Activated T-helper 17 cell treated with anti-CD3 and anti-CD28 coated beads, Interleukin-2, amount 50 U/mL, for 72 hours (primary cell): ENCODE results near the gene PRAME. TPM values are rescaled to one million over a fixed set of nuclear protein-coding genes. Genes with fewer than 3 reads are reported as not detected.
"Not testable (repeated sequence)": the region's sequence is repeated elsewhere in the genome, so short reads cannot be mapped to it uniquely, and the experiment has no call there.

Experiments used
- ATAC-seq: fragments of 150-1000 bp; cut with Tn5 transposase; replicated peaks from 2 replicates; pipeline ENCODE4 v1.10.0; 2021; ENCODE audit warnings: mild to moderate bottlenecking, moderate library complexity
- H3K27ac Mint-ChIP-seq: one replicate; pipeline ENCODE4 v1.8.0; 2022; ENCODE audit warnings: mixed read lengths
- H3K27me3 Mint-ChIP-seq: one replicate; pipeline ENCODE4 v1.8.0; 2022; ENCODE audit warnings: mixed read lengths
- H3K36me3 Mint-ChIP-seq: one replicate; pipeline ENCODE4 v1.8.0; 2022; ENCODE audit warnings: low read depth, mild to moderate bottlenecking, mixed read lengths
- H3K4me1 Mint-ChIP-seq: one replicate; pipeline ENCODE4 v1.8.0; 2022; ENCODE audit warnings: mixed read lengths
- H3K4me3 Mint-ChIP-seq: one replicate; pipeline ENCODE4 v1.8.0; 2022; ENCODE audit warnings: mild to moderate bottlenecking, mixed read lengths
- H3K9me3 Mint-ChIP-seq: one replicate; pipeline ENCODE4 v1.8.0; 2022; ENCODE audit warnings: mixed read lengths
- total RNA-seq, 2 donors: library from RNA; stranded (reverse); gene quantifications; one replicate each; pipeline ENCODE4 v1.2.3, GENCODE V29; 2022

PRAME gene
- total RNA-seq, 2 donors from 2014 or later: not detected

DNA sequence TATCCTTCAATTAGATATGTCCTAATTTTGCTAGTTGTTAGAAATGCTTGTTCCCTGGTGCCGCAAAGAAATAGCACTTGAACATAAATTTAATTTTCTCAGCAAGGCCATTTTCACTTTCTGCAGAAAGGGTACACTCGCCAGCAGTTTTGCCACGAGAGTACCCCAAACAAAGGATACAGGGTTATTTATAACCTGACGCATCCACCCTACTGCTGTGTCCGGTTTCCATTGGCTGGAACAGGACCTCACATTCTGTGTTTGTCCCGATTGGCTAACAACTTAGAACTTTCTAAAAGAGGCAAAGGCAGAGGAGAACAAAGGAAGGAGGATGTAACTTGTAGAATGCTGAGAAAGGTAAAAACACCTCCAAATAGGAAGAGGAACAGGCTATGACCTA, 49.2 kb downstream of the PRAME start:
- not testable (repeated sequence) for H3K27ac Mint-ChIP-seq, ATAC-seq
- peak overlapping the region; percentile 73 for H3K4me3 Mint-ChIP-seq

GRCh38 chr22:22508274-22509176, 50.5 kb downstream of the PRAME start, which contains the start of gene ZNF280B:
Gene ZNF280B, minus strand, starts transcription at chr22:22508742. Its CDS starts 19,344 bp downstream, at chr22:22489398.
- peak within 1 kb of the TSS; percentile 36 for H3K27ac Mint-ChIP-seq
- H3K4me1 Mint-ChIP-seq: no peaks in the 10 kb centered on the region
- peaks cover 6% of the 10 kb centered on the region for H3K27me3 Mint-ChIP-seq
- H3K4me3 Mint-ChIP-seq: peak within 1 kb of the TSS; percentile 73
- H3K36me3 Mint-ChIP-seq: peaks cover 26% of the 10 kb centered on the region
- ATAC-seq: peak; percentile 98
- H3K9me3 Mint-ChIP-seq: no peaks in the 10 kb centered on the region

More for the DNA sequence above, 49.2 kb downstream of the PRAME start:
- peaks cover 12% of the 10 kb centered on the region for H3K36me3 Mint-ChIP-seq
- not testable (repeated sequence) for H3K4me1 Mint-ChIP-seq, H3K27me3 Mint-ChIP-seq, H3K9me3 Mint-ChIP-seq

DNA sequence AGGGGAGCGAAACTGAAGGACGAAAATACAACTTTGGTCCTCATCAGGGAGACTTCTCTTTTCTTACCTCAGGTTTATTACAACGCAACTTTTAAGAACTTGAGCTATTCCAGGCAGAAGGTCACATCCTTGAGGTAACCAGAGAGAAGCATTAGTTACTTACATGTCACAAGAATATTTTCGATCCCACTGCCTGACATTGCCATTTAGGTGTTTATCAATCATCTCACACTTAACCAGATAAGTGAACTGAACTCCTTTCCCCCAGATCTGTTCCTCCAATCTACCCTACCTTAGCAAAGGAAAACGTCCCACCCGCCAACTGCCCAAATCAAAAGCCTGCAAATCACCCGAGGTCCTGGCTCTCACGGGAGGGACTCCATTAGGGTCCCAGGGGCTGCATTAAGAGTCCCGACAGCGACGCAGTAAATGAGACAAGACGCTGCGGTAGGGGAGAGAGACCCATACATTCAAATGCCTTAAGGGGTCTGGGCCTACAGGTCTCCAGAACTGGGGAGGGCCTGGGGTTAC, 51.3 kb downstream of the PRAME start:
- H3K27me3 Mint-ChIP-seq: peaks cover 6% of the 10 kb centered on the region
- H3K4me3 Mint-ChIP-seq: peak overlapping the region; percentile 73
- peaks cover 33% of the 10 kb centered on the region for H3K36me3 Mint-ChIP-seq
- no peak for ATAC-seq
- H3K9me3 Mint-ChIP-seq: no peaks in the 10 kb centered on the region
- no peaks in the 10 kb centered on the region for H3K4me1 Mint-ChIP-seq
- H3K27ac Mint-ChIP-seq: peak overlapping the region; percentile 36

DNA sequence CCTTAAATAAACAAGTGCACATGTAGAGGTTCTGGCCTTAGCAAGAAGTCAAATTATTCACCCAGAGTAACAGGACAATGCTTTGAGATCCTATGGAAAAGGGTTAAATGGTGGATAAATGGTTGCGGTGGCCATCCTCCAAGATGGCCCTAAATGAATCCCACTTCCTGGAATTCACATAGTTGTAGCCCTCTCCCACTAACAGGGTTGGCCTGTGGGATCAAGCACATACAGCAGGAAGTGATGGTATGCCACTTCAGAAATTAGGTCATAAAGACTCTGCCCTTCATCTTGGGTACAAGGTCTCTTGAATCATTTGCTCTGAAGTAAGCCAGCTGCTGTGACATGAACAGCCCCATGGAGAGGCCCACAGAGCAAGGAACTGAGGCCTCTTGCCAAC, 52.3 kb downstream of the PRAME start:
- H3K4me1 Mint-ChIP-seq: no peaks in the 10 kb centered on the region
- no peaks in the 10 kb centered on the region for H3K9me3 Mint-ChIP-seq
- no peak for ATAC-seq
- H3K4me3 Mint-ChIP-seq: no peak overlapping the region
- H3K27me3 Mint-ChIP-seq: no peaks in the 10 kb centered on the region
- no peak overlapping the region for H3K27ac Mint-ChIP-seq
- peaks cover 33% of the 10 kb centered on the region for H3K36me3 Mint-ChIP-seq

DNA sequence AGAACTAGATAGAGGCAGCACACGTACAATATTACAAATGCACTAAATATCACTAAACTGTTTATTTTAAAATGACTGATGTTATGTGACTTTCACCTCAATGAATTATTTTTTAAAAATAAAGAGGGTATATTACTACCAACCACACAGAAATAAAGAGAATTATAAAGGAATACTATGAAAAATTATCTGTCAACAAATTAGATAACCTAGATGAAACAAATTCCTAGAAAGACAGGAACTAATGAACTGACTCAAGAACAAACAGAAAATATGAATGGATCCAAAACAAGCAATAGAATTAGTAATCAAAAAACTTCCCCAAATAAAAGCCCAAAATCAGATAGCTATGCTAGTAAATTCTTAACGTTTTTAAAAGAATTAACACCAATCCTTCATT, 60.8 kb downstream of the PRAME start:
- Mint-ChIP-seq H3K27me3 (no peaks in the 10 kb centered on the region), H3K4me3 (no peak overlapping the region)

More for the DNA sequence above, 60.8 kb downstream of the PRAME start:
- Mint-ChIP-seq H3K27ac (no peak overlapping the region), H3K4me1 (no peaks in the 10 kb centered on the region), H3K36me3 (peaks cover 11% of the 10 kb centered on the region), H3K9me3 (no peaks in the 10 kb centered on the region)
- no peak for ATAC-seq

Other genes starting within 250 kb of the PRAME start
- gene ZNF280B, start 50.5 kb downstream of the PRAME start, total RNA-seq: 1 to 10 TPM; 2.4 to 4.1 TPM
- not detected for gene ZNF280A, start 39.0 kb downstream of the PRAME start, total RNA-seq
- gene GGTLC2, start 85.3 kb upstream of the PRAME start, total RNA-seq: not detected